IMR-90 (cell line): ENCODE data around the gene FGR. TPM values are rescaled to one million over a fixed set of nuclear protein-coding genes. Genes with fewer than 3 reads are reported as not detected.

Experiments used
- ATAC-seq: fragments of 200-7000 bp; cut with Tn5 transposase; 2 replicates; pipeline ENCODE4 v1.9.1; 2020; ENCODE audit warnings: low read depth, mild to moderate bottlenecking, moderate library complexity
- BruUV-seq: library from RNA; stranded (reverse); fragments of 400-500 nt; replicated peaks from 2 replicates; lab custom pipeline; 2021; lab: Mats Ljungman, UMichigan
- CTCF ChIA-PET: fragments of 300-600 bp; formaldehyde crosslinking; extraction: SDS; loops from one replicate; lab custom pipeline; 2021; ENCODE audit warnings: antibody characterized with exemption; lab: Yijun Ruan, JAX
- POLR2A ChIA-PET: fragments of 300-600 bp; sonication (Branson Sonifier 250); formaldehyde crosslinking; loops from one replicate; lab custom pipeline; 2022; ENCODE audit warnings: antibody characterized with exemption; ENCODE audit not compliant: unreplicated experiment; lab: Charles Lee
- DNase-seq: peaks from one replicate; pipeline ENCODE4 v3.0.0; 2013
- H2AFZ ChIP-seq: replicated peaks from 2 replicates; pipeline ENCODE3; 2013; ENCODE audit warnings: low read length, mild to moderate bottlenecking; ENCODE audit not compliant: poor library complexity
- H2AK5ac ChIP-seq: 2 replicates; pipeline ENCODE4 v1.6.1; 2013; ENCODE audit warnings: low read depth, low read length, inconsistent platforms
- H2AK9ac ChIP-seq: replicated peaks from 2 replicates; pipeline ENCODE3; 2013; ENCODE audit warnings: mild to moderate bottlenecking, low read depth, low read length, moderate library complexity; ENCODE audit not compliant: poor library complexity
- H2BK120ac ChIP-seq: 2 replicates; pipeline ENCODE4 v1.6.1; 2013; ENCODE audit warnings: low read depth, low read length, inconsistent platforms
- H2BK15ac ChIP-seq: 3 replicates; pipeline ENCODE4 v1.6.1; 2013; ENCODE audit warnings: low read depth, low read length, inconsistent platforms
- H2BK20ac ChIP-seq: 2 replicates; pipeline ENCODE4 v1.6.1; 2013; ENCODE audit warnings: low read depth, mild to moderate bottlenecking, inconsistent platforms, low read length, moderate library complexity
- H2BK5ac ChIP-seq: 2 replicates; pipeline ENCODE4 v1.6.1; 2013; ENCODE audit warnings: mild to moderate bottlenecking, low read depth, low read length, inconsistent platforms; ENCODE audit not compliant: poor library complexity, severe bottlenecking
- H3K14ac ChIP-seq: replicated peaks from 2 replicates; pipeline ENCODE4 v1.6.1; 2013; ENCODE audit warnings: low read depth, low read length, inconsistent platforms
- H3K18ac ChIP-seq: 2 replicates; pipeline ENCODE4 v1.6.1; 2013; ENCODE audit warnings: low read depth, low read length, control low read depth
- H3K23ac ChIP-seq: 2 replicates; pipeline ENCODE4 v1.6.1; 2013; ENCODE audit warnings: low read depth, low read length, inconsistent platforms
- H3K27ac ChIP-seq: 2 replicates; pipeline ENCODE4 v1.5.1; 2013; ENCODE audit warnings: mild to moderate bottlenecking, control low read depth, low read length; ENCODE audit not compliant: insufficient read depth
- H3K27me3 ChIP-seq: 2 replicates; pipeline ENCODE4 v1.6.1; 2013; ENCODE audit warnings: low read length; ENCODE audit not compliant: control insufficient read depth, insufficient read depth
- H3K36me3 ChIP-seq: 2 replicates; pipeline ENCODE4 v1.6.1; 2013; ENCODE audit warnings: low read length, mixed read lengths; ENCODE audit not compliant: control insufficient read depth, insufficient read depth
- H3K4ac ChIP-seq: 2 replicates; pipeline ENCODE4 v1.6.1; 2013; ENCODE audit warnings: low read depth, low read length, inconsistent platforms
- H3K4me1 ChIP-seq: 2 replicates; pipeline ENCODE4 v1.6.1; 2013; ENCODE audit warnings: low read length, mixed read lengths; ENCODE audit not compliant: control insufficient read depth, insufficient read depth
- H3K4me2 ChIP-seq: 2 replicates; pipeline ENCODE4 v1.6.1; 2013; ENCODE audit warnings: low read depth, mild to moderate bottlenecking, control low read depth, low read length, moderate library complexity
- H3K4me3 ChIP-seq: 2 replicates; pipeline ENCODE4 v1.5.1; 2013; ENCODE audit warnings: low read depth, mild to moderate bottlenecking, control low read depth, low read length, moderate library complexity; ENCODE audit not compliant: insufficient read depth
- H3K56ac ChIP-seq: 2 replicates; pipeline ENCODE4 v1.6.1; 2013; ENCODE audit warnings: low read length, inconsistent platforms; ENCODE audit not compliant: insufficient read depth; ENCODE audit errors: extremely low read depth
- H3K79me1 ChIP-seq, 2 experiments: 2 replicates each; pipeline ENCODE4 v1.6.1; 2013; ENCODE audit warnings: low read length in 2 of 2, inconsistent platforms in 1 of 2, low read depth in 1 of 2
- H3K9ac ChIP-seq: 2 replicates; pipeline ENCODE4 v1.6.1; 2013; ENCODE audit warnings: low read depth, low read length, control low read depth
- H3K9me1 ChIP-seq: 2 replicates; pipeline ENCODE4 v1.6.1; 2013; ENCODE audit warnings: low read length, inconsistent platforms; ENCODE audit not compliant: insufficient read depth
- H3K9me3 ChIP-seq: 2 replicates; pipeline ENCODE4 v1.6.1; 2013; ENCODE audit warnings: low read length; ENCODE audit not compliant: control insufficient read depth, insufficient read depth
- H4K20me1 ChIP-seq: 2 replicates; pipeline ENCODE4 v1.6.1; 2013; ENCODE audit warnings: low read length, inconsistent platforms; ENCODE audit not compliant: insufficient read depth
- H4K5ac ChIP-seq: 2 replicates; pipeline ENCODE4 v1.6.1; 2013; ENCODE audit warnings: mild to moderate bottlenecking, low read depth, low read length, control low read depth
- H4K8ac ChIP-seq, 2 experiments: 2 replicates each; pipeline ENCODE4 v1.6.1; 2013; ENCODE audit warnings: low read depth in 2 of 2, low read length in 2 of 2, control low read depth in 1 of 2, inconsistent platforms in 1 of 2
- H4K91ac ChIP-seq: 2 replicates; pipeline ENCODE4 v1.6.1; 2013; ENCODE audit warnings: low read depth, low read length, inconsistent platforms; ENCODE audit not compliant: insufficient read depth
- CHD1 ChIP-seq: IDR thresholded peaks from 2 replicates; pipeline ENCODE4 v1.6.1; 2012; ENCODE audit warnings: low read depth, low read length, improper control_type of control experiment
- FOS ChIP-seq: fragments of 150-350 bp; IDR thresholded peaks from 2 replicates; pipeline ENCODE4 v1.6.1; 2016; ENCODE audit warnings: low read depth, low read length
- MAFK ChIP-seq: IDR thresholded peaks from 2 replicates; pipeline ENCODE4 v1.6.1; 2012; ENCODE audit warnings: low read depth, low read length, improper control_type of control experiment
- NFE2L2 ChIP-seq: fragments of 150-350 bp; IDR thresholded peaks from 2 replicates; pipeline ENCODE4 v1.6.1; 2016; ENCODE audit warnings: low read depth, mild to moderate bottlenecking, low read length
- POLR2A ChIP-seq: IDR thresholded peaks from 2 replicates; pipeline ENCODE4 v1.6.1; 2012; ENCODE audit warnings: mild to moderate bottlenecking, low read depth, low read length
- RAD21 ChIP-seq: IDR thresholded peaks from 2 replicates; pipeline ENCODE4 v1.6.1; 2012; ENCODE audit warnings: low read length, improper control_type of control experiment
- RFX5 ChIP-seq: IDR thresholded peaks from 2 replicates; pipeline ENCODE4 v1.8.0; 2012; ENCODE audit warnings: low read depth, mild to moderate bottlenecking, low read length, moderate library complexity
- SMC3 ChIP-seq: fragments of 150-350 bp; IDR thresholded peaks from 2 replicates; pipeline ENCODE4 v1.6.1; 2016; ENCODE audit warnings: low read depth, mild to moderate bottlenecking, antibody characterized with exemption, low read length, moderate library complexity
- USF2 ChIP-seq: fragments of 150-350 bp; IDR thresholded peaks from 2 replicates; pipeline ENCODE4 v1.6.1; 2017; ENCODE audit warnings: mild to moderate bottlenecking, antibody characterized with exemption, low read length, low read depth
- WGBS, 2 experiments: methylation state at CpG; one replicate each; pipeline versions ENCODE4 v1.1.5 to v1.1.7; 2013; ENCODE audit warnings: missing lambda C conversion rate in 2 of 2; ENCODE audit not compliant: insufficient read length in 1 of 2; ENCODE audit errors: extremely low coverage in 2 of 2; 5-methylcytosine and 5-hydroxymethylcytosine counted together
- dilution Hi-C: fragments of 300-500 bp; cut with HindIII; formaldehyde crosslinking; loops from one replicate; pipeline ENCODE4 v1.14.3; 2018; ENCODE audit warnings: low sequenced_read_pairs; ENCODE audit not compliant: unreplicated experiment
- in situ Hi-C: fragments of 300-500 bp; cut with MboI; formaldehyde crosslinking; loops from 3 replicates; pipeline ENCODE4 v1.14.3; 2019; ENCODE audit warnings: low sequenced_read_pairs, inconsistent platforms, mixed read lengths
- intact Hi-C: fragments of 100-400 bp; cut with micrococcal nuclease; formaldehyde crosslinking; loops from 2 replicates; pipeline ENCODE4 v1.10.0; 2022
- polyA plus RNA-seq, 3 experiments: library from polyadenylated mRNA; depleted of rRNA; stranded (reverse); fragments of >200 nt; gene quantifications; 2 replicates each; pipeline ENCODE4 v1.2.3, GENCODE V29; 2012; ENCODE audit warnings: low replicate concordance in 1 of 3
- total RNA-seq: library from RNA; depleted of rRNA; stranded (reverse); fragments of >200 nt; gene quantifications from 2 replicates; pipeline ENCODE4 v1.2.3, GENCODE V29; 2012

FGR gene
- total and polyA plus RNA-seq, 2 of the 4 experiments (the other 2 are of a cell fraction) = not detected

- no peak overlapping the region for H3K27ac ChIP-seq
- no peak for ATAC-seq
- H3K14ac ChIP-seq = 0 out of 2 replicates have a peak overlapping the region, but pooled peaks have one; percentile 25
- no peak overlapping the region for H3K56ac ChIP-seq
- H3K79me1 ChIP-seq = peaks cover 39 to 98% of the 10 kb centered on the region in 2 experiments
- H3K9ac ChIP-seq = peak overlapping the region; percentile 28
- no peak overlapping the region for H3K4me3 ChIP-seq
- H3K4me1 ChIP-seq = peaks cover 68% of the 10 kb centered on the region
- H3K18ac ChIP-seq = no peak overlapping the region
- in situ Hi-C loops = no loop called here
- no peak overlapping the region for H4K91ac ChIP-seq
- no peaks in the 10 kb centered on the region for H3K27me3 ChIP-seq
- peak overlapping the region; percentile 67 for H2AK9ac ChIP-seq
- ChIA-PET POLR2A (no interaction called here), CTCF (no interaction called here)
- no peak overlapping the region for H2BK5ac ChIP-seq
- H2BK120ac ChIP-seq = no peak overlapping the region
- dilution Hi-C loops = no loop called here
- H4K5ac ChIP-seq = no peak overlapping the region
- intact Hi-C loops = no loop called here
- no peak overlapping the region for H2BK20ac ChIP-seq
- no peak for DNase-seq
- 0 out of 2 replicates have a peak overlapping the region, but pooled peaks have one; percentile 42 for H3K23ac ChIP-seq
- H2AK5ac ChIP-seq = peak overlapping the region; percentile 70
- peak overlapping the region in 1 of 2 experiments; percentile 40; a peak in 1 of 4 replicates for H4K8ac ChIP-seq
- H3K9me3 ChIP-seq = no peaks in the 10 kb centered on the region
- TF ChIP-seq NFE2L2 = no peak
- TF ChIP-seq FOS = no peak
- no peak for TF ChIP-seq CHD1
- no peak for TF ChIP-seq SMC3
- TF ChIP-seq RAD21 = no peak
- TF ChIP-seq RFX5 = no peak
- no peak for TF ChIP-seq MAFK
- no peak for TF ChIP-seq USF2
- TF ChIP-seq POLR2A = no peak
- BruUV-seq = no TSS peak
- peak overlapping the region; percentile 47; the same call in 1 of the 2 replicates for H3K4ac ChIP-seq
- 53% methylated on average over 5 of the region's 9 CpGs; no CpG with 5 or more reads in 1 of the 2 experiments for WGBS, 2 experiments
- no peak overlapping the region for H2AFZ ChIP-seq
- peaks cover 97% of the 10 kb centered on the region for H4K20me1 ChIP-seq
- no peak overlapping the region for H3K4me2 ChIP-seq
- no peak overlapping the region for H2BK15ac ChIP-seq
- H3K36me3 ChIP-seq = peaks cover 3% of the 10 kb centered on the region; the same call in 1 of the 2 replicates
- H3K9me1 ChIP-seq = peaks cover 32% of the 10 kb centered on the region
These were observed 38.7 kb downstream of the FGR start for GRCh38 chr1:27596261-27596660.
